IMR-90 (cell line): Measurements from ENCODE around the gene KIF18A. TPM values are rescaled to one million over a fixed set of nuclear protein-coding genes. Genes with fewer than 3 reads are reported as not detected.
A peak's percentile ranks its signal among the peaks of the same experiment; 100 is the strongest.

ENCODE experiments used
- ATAC-seq: fragments of 200-7000 bp; cut with Tn5 transposase; 2 replicates; pipeline ENCODE4 v1.9.1; 2020; ENCODE audit warnings: low read depth, mild to moderate bottlenecking, moderate library complexity
- BruUV-seq: library from RNA; stranded (reverse); fragments of 400-500 nt; replicated peaks from 2 replicates; lab custom pipeline; 2021; lab: Mats Ljungman, UMichigan
- CTCF ChIA-PET: fragments of 300-600 bp; formaldehyde crosslinking; extraction: SDS; loops from one replicate; lab custom pipeline; 2021; ENCODE audit warnings: antibody characterized with exemption; lab: Yijun Ruan, JAX
- POLR2A ChIA-PET: fragments of 300-600 bp; sonication (Branson Sonifier 250); formaldehyde crosslinking; loops from one replicate; lab custom pipeline; 2022; ENCODE audit warnings: antibody characterized with exemption; ENCODE audit not compliant: unreplicated experiment; lab: Charles Lee
- DNase-seq: peaks from one replicate; pipeline ENCODE4 v3.0.0; 2013
- H2AFZ ChIP-seq: replicated peaks from 2 replicates; pipeline ENCODE3; 2013; ENCODE audit warnings: low read length, mild to moderate bottlenecking; ENCODE audit not compliant: poor library complexity
- H2AK5ac ChIP-seq: 2 replicates; pipeline ENCODE4 v1.6.1; 2013; ENCODE audit warnings: low read depth, low read length, inconsistent platforms
- H2AK9ac ChIP-seq: replicated peaks from 2 replicates; pipeline ENCODE3; 2013; ENCODE audit warnings: mild to moderate bottlenecking, low read depth, low read length, moderate library complexity; ENCODE audit not compliant: poor library complexity
- H2BK120ac ChIP-seq: 2 replicates; pipeline ENCODE4 v1.6.1; 2013; ENCODE audit warnings: low read depth, low read length, inconsistent platforms
- H2BK15ac ChIP-seq: 3 replicates; pipeline ENCODE4 v1.6.1; 2013; ENCODE audit warnings: low read depth, low read length, inconsistent platforms
- H2BK20ac ChIP-seq: 2 replicates; pipeline ENCODE4 v1.6.1; 2013; ENCODE audit warnings: low read depth, mild to moderate bottlenecking, inconsistent platforms, low read length, moderate library complexity
- H2BK5ac ChIP-seq: 2 replicates; pipeline ENCODE4 v1.6.1; 2013; ENCODE audit warnings: mild to moderate bottlenecking, low read depth, low read length, inconsistent platforms; ENCODE audit not compliant: poor library complexity, severe bottlenecking
- H3K14ac ChIP-seq: replicated peaks from 2 replicates; pipeline ENCODE4 v1.6.1; 2013; ENCODE audit warnings: low read depth, low read length, inconsistent platforms
- H3K18ac ChIP-seq: 2 replicates; pipeline ENCODE4 v1.6.1; 2013; ENCODE audit warnings: low read depth, low read length, control low read depth
- H3K23ac ChIP-seq: 2 replicates; pipeline ENCODE4 v1.6.1; 2013; ENCODE audit warnings: low read depth, low read length, inconsistent platforms
- H3K27ac ChIP-seq: 2 replicates; pipeline ENCODE4 v1.5.1; 2013; ENCODE audit warnings: mild to moderate bottlenecking, control low read depth, low read length; ENCODE audit not compliant: insufficient read depth
- H3K27me3 ChIP-seq: 2 replicates; pipeline ENCODE4 v1.6.1; 2013; ENCODE audit warnings: low read length; ENCODE audit not compliant: control insufficient read depth, insufficient read depth
- H3K36me3 ChIP-seq: 2 replicates; pipeline ENCODE4 v1.6.1; 2013; ENCODE audit warnings: low read length, mixed read lengths; ENCODE audit not compliant: control insufficient read depth, insufficient read depth
- H3K4ac ChIP-seq: 2 replicates; pipeline ENCODE4 v1.6.1; 2013; ENCODE audit warnings: low read depth, low read length, inconsistent platforms
- H3K4me1 ChIP-seq: 2 replicates; pipeline ENCODE4 v1.6.1; 2013; ENCODE audit warnings: low read length, mixed read lengths; ENCODE audit not compliant: control insufficient read depth, insufficient read depth
- H3K4me2 ChIP-seq: 2 replicates; pipeline ENCODE4 v1.6.1; 2013; ENCODE audit warnings: low read depth, mild to moderate bottlenecking, control low read depth, low read length, moderate library complexity
- H3K4me3 ChIP-seq: 2 replicates; pipeline ENCODE4 v1.5.1; 2013; ENCODE audit warnings: low read depth, mild to moderate bottlenecking, control low read depth, low read length, moderate library complexity; ENCODE audit not compliant: insufficient read depth
- H3K56ac ChIP-seq: 2 replicates; pipeline ENCODE4 v1.6.1; 2013; ENCODE audit warnings: low read length, inconsistent platforms; ENCODE audit not compliant: insufficient read depth; ENCODE audit errors: extremely low read depth
- H3K79me1 ChIP-seq, 2 experiments: 2 replicates each; pipeline ENCODE4 v1.6.1; 2013; ENCODE audit warnings: low read length in 2 of 2, inconsistent platforms in 1 of 2, low read depth in 1 of 2
- H3K9ac ChIP-seq: 2 replicates; pipeline ENCODE4 v1.6.1; 2013; ENCODE audit warnings: low read depth, low read length, control low read depth
- H3K9me1 ChIP-seq: 2 replicates; pipeline ENCODE4 v1.6.1; 2013; ENCODE audit warnings: low read length, inconsistent platforms; ENCODE audit not compliant: insufficient read depth
- H3K9me3 ChIP-seq: 2 replicates; pipeline ENCODE4 v1.6.1; 2013; ENCODE audit warnings: low read length; ENCODE audit not compliant: control insufficient read depth, insufficient read depth
- H4K20me1 ChIP-seq: 2 replicates; pipeline ENCODE4 v1.6.1; 2013; ENCODE audit warnings: low read length, inconsistent platforms; ENCODE audit not compliant: insufficient read depth
- H4K5ac ChIP-seq: 2 replicates; pipeline ENCODE4 v1.6.1; 2013; ENCODE audit warnings: mild to moderate bottlenecking, low read depth, low read length, control low read depth
- H4K8ac ChIP-seq, 2 experiments: 2 replicates each; pipeline ENCODE4 v1.6.1; 2013; ENCODE audit warnings: low read depth in 2 of 2, low read length in 2 of 2, control low read depth in 1 of 2, inconsistent platforms in 1 of 2
- H4K91ac ChIP-seq: 2 replicates; pipeline ENCODE4 v1.6.1; 2013; ENCODE audit warnings: low read depth, low read length, inconsistent platforms; ENCODE audit not compliant: insufficient read depth
- CEBPB ChIP-seq: IDR thresholded peaks from 2 replicates; pipeline ENCODE4 v1.6.1; 2012; ENCODE audit warnings: low read depth, low read length, improper control_type of control experiment
- MAZ ChIP-seq: IDR thresholded peaks from 2 replicates; pipeline ENCODE4 v1.6.1; 2012; ENCODE audit warnings: low read depth, mild to moderate bottlenecking, low read length, improper control_type of control experiment, moderate library complexity, borderline replicate concordance
- RAD21 ChIP-seq: IDR thresholded peaks from 2 replicates; pipeline ENCODE4 v1.6.1; 2012; ENCODE audit warnings: low read length, improper control_type of control experiment
- WGBS, 2 experiments: methylation state at CpG; one replicate each; pipeline versions ENCODE4 v1.1.5 to v1.1.7; 2013; ENCODE audit warnings: missing lambda C conversion rate in 2 of 2; ENCODE audit not compliant: insufficient read length in 1 of 2; ENCODE audit errors: extremely low coverage in 2 of 2; 5-methylcytosine and 5-hydroxymethylcytosine counted together
- dilution Hi-C: fragments of 300-500 bp; cut with HindIII; formaldehyde crosslinking; loops from one replicate; pipeline ENCODE4 v1.14.3; 2018; ENCODE audit warnings: low sequenced_read_pairs; ENCODE audit not compliant: unreplicated experiment
- in situ Hi-C: fragments of 300-500 bp; cut with MboI; formaldehyde crosslinking; loops from 3 replicates; pipeline ENCODE4 v1.14.3; 2019; ENCODE audit warnings: low sequenced_read_pairs, inconsistent platforms, mixed read lengths
- intact Hi-C: fragments of 100-400 bp; cut with micrococcal nuclease; formaldehyde crosslinking; loops from 2 replicates; pipeline ENCODE4 v1.10.0; 2022
- polyA plus RNA-seq, 3 experiments: library from polyadenylated mRNA; depleted of rRNA; stranded (reverse); fragments of >200 nt; gene quantifications; 2 replicates each; pipeline ENCODE4 v1.2.3, GENCODE V29; 2012; ENCODE audit warnings: low replicate concordance in 1 of 3
- total RNA-seq: library from RNA; depleted of rRNA; stranded (reverse); fragments of >200 nt; gene quantifications from 2 replicates; pipeline ENCODE4 v1.2.3, GENCODE V29; 2012

The KIF18A gene
- total and polyA plus RNA-seq, 2 of the 4 experiments (the other 2 are of a cell fraction) = 8.9 to 24.4 TPM

DNA sequence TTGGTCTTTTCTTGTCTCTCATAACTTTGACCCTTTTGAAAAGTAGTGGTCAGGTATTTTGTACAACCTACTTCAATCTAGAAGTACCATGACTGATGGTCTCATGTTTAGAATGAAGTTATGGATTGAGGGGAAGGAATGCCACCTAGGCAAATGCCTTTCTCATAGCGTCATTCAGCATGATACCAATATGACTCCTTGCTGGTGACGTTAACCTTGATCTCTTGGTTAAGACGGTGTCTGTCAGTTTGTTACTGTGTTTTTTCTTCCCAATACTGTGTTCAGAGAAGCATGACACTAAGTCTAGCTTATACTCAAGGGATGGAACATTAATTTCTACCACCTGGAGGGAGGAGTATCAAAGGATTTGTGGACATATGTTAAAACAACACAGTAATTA, 130.9 kb downstream of the KIF18A start:
- H3K9me3 ChIP-seq = no peaks in the 10 kb centered on the region
- no peak for TF ChIP-seq MAZ
- TF ChIP-seq CEBPB = no peak
- TF ChIP-seq RAD21 = no peak
- no CpG with 5 or more reads among the region's 3 CpGs for WGBS, 2 experiments
- H3K36me3 ChIP-seq = no peaks in the 10 kb centered on the region
- no peak overlapping the region for H3K27ac ChIP-seq
- peaks cover 3% of the 10 kb centered on the region; the same call in 1 of the 2 replicates for H3K4me1 ChIP-seq
- peak overlapping the region; percentile 55; the same call in 1 of the 2 replicates for H2BK20ac ChIP-seq
- H3K4me3 ChIP-seq = no peak overlapping the region
- no peak overlapping the region for H3K4ac ChIP-seq
- no peak overlapping the region for H3K9ac ChIP-seq
- H4K5ac ChIP-seq = peak overlapping the region; percentile 63; the same call in 1 of the 2 replicates
- peak overlapping the region; percentile 22; the same call in 2 of the 3 replicates for H2BK15ac ChIP-seq
- no peak overlapping the region for H2AFZ ChIP-seq
- H2AK5ac ChIP-seq = peak overlapping the region; percentile 61; the same call in 1 of the 2 replicates
- peak overlapping the region; percentile 69; the same call in 1 of the 2 replicates for H3K18ac ChIP-seq
- H2BK5ac ChIP-seq = peak overlapping the region; percentile 35
- H3K27me3 ChIP-seq = no peaks in the 10 kb centered on the region
- ATAC-seq (no peak), DNase-seq (peak; percentile 17)
- H3K4me2 ChIP-seq = no peak overlapping the region
- no TSS peak for BruUV-seq
- dilution Hi-C loops = no loop called here
- no peak overlapping the region for H2AK9ac ChIP-seq
- no peak overlapping the region for H3K23ac ChIP-seq
- no peak overlapping the region for H3K56ac ChIP-seq
- in situ Hi-C loops = no loop called here
- H4K91ac ChIP-seq = 0 out of 2 replicates have a peak overlapping the region, but pooled peaks have one; percentile 6
- H4K8ac ChIP-seq = peak overlapping the region in 1 of 2 experiments; percentile 35; a peak in 1 of 4 replicates
- 0 out of 2 replicates have a peak overlapping the region, but pooled peaks have one; percentile 0 for H2BK120ac ChIP-seq
- H3K14ac ChIP-seq = peak overlapping the region; percentile 50; the same call in 1 of the 2 replicates
- CTCF ChIA-PET = no interaction called here
- POLR2A ChIA-PET = no interaction called here
- H4K20me1 ChIP-seq = no peaks in the 10 kb centered on the region
- peaks cover 3% of the 10 kb centered on the region; the same call in 1 of the 2 replicates for H3K9me1 ChIP-seq
- H3K79me1 ChIP-seq = no peaks in the 10 kb centered on the region
- intact Hi-C loops = no loop called here
